Measurements from ENCODE around the gene L1TD1.
"Not testable (repeated sequence)": the region's sequence is repeated elsewhere in the genome, so short reads cannot be mapped to it uniquely, and the experiment has no call there.

Gene L1TD1

GRCh38 chr1:62198069-62198780 is 3.6 kb downstream of the L1TD1 start:
- DNase-seq (ENCODE audit: low spot score): no peak

GRCh38 chr1:62198781-62199125 is 4.1 kb downstream of the L1TD1 start:
- DNase-seq (ENCODE audit: low spot score): no peak

GRCh38 chr1:62207187-62207586 is 12.5 kb downstream of the L1TD1 start:
- no peak for DNase-seq (ENCODE audit: low spot score)

DNA sequence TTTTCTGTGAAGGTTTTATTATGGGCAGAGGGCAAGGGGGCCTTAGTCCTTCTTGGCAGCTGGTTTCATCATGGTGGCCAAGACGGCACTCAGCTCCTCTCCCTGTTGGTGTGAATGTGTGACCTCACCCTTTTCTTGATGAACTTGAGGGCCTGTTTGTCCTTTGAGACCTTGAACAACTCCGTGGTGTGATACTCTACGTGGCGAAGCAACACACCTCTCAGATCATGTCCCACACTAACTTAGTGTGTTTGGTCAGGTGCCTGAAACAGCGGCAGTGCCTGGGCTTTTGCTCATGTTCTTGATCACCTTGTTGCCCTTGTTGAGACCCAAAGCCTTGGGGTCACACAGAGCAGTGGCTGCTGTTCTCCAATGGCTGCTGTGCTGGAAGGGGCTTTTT is 13.4 kb downstream of the L1TD1 start:
- DNase-seq (ENCODE audit: low spot score): no peak

DNA sequence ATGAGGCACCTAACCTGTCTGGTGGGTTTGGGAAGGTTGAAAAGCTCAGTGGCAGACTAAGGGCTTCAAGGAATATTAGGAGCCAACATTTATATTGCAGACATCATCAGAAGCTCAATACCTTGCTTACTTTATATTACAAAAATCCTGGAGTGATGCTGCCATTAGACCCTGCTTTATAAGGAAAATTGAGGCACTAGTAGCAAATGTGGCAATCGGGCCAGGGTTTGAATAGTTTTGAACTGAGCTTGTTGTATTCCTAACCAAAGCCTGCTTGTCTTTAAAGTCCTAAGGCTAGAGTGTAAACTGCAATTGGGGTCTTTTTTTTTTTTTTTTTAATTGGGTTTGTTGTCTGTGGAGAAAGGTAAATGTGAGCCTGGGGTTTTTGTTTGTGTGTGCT is 14.3 kb downstream of the L1TD1 start:
- no peak for DNase-seq (ENCODE audit: low spot score)

- no peak for DNase-seq (ENCODE audit: low spot score)
Measured at GRCh38 chr1:62209931-62210595, 15.4 kb downstream of the L1TD1 start.

GRCh38 chr1:62210960-62211359 is 16.3 kb downstream of the L1TD1 start:
- no peak for DNase-seq (ENCODE audit: low spot score)

- DNase-seq (ENCODE audit: low spot score): no peak
Measured at GRCh38 chr1:62212411-62212810, 17.8 kb downstream of the L1TD1 start.

- DNase-seq (ENCODE audit: low spot score): no peak
Measured at GRCh38 chr1:62213075-62213914, 18.6 kb downstream of the L1TD1 start.

DNA sequence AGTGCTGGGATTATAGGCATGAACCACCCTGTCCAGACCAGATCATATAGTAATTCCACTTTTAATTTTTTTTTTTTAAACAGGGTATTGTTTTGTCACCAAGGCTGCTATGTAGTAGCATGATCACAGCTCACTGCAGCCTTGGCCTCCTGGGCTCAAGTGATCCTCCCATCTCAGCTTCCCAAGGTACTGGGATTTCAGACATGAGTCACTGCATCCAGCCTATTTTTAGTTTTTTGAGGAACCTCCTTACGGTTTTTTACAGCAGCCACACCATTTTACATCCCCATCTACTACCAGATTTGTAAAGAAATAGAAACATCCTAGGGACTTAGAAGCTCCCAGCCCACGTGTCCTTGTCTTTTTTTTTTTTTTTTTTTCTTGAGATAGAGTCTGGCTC is 24.0 kb downstream of the L1TD1 start:
- no peak for DNase-seq (ENCODE audit: low spot score)

- DNase-seq (ENCODE audit: low spot score): not testable (repeated sequence)
Measured at GRCh38 chr1:62220456-62220855, 25.8 kb downstream of the L1TD1 start.

GRCh38 chr1:62221171-62221570 is 26.5 kb downstream of the L1TD1 start:
- DNase-seq (ENCODE audit: low spot score): no peak

- no peak for DNase-seq (ENCODE audit: low spot score)
Measured at GRCh38 chr1:62222321-62222720, 27.7 kb downstream of the L1TD1 start.

DNA sequence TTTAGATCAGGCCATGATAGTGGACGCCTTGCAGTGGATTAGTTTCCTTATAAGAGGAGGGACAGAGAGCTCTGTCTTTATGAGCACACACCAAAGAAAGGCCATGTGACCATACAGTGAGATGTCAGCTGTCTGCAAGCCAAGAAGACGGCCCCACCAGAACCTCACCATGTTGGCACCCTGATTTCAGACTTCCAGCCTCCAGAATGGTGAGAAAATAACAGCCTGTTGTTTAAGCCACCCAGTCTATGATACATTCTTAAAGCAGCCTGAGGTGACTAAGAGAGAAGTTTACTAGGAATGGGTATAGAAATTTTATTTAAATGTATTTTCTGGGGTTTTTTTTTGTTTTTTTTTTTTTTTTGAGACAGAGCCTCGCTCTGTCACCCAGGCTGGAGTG is 29.5 kb downstream of the L1TD1 start:
- DNase-seq (ENCODE audit: low spot score): no peak

GRCh38 chr1:62227496-62227895 is 32.8 kb downstream of the L1TD1 start:
- no peak for DNase-seq (ENCODE audit: low spot score)

- no peak for DNase-seq (ENCODE audit: low spot score)
Measured at GRCh38 chr1:62228136-62228882, 33.7 kb downstream of the L1TD1 start.

GRCh38 chr1:62228883-62229187 is 34.2 kb downstream of the L1TD1 start:
- DNase-seq (ENCODE audit: low spot score): no peak

DNA sequence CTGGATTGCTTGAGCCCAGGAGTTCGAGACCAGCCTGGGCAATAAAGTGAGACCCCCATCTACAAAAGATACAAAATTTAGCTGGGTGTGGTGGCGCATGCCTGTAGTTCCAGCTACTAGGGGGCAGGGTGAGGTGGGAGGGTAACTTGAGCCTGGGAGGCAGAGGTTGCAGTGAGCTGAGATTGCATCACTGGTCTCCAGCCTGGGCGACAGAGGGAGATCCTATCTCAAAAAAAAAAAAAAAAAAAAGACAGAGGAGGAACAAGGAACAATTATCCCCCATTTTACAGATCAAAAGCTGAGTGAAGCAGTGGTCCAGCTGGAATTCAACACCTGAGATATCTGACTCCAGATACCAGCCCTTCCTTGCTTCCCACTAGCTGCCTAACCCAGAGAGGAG is 34.8 kb downstream of the L1TD1 start:
- DNase-seq (ENCODE audit: low spot score): no peak

GRCh38 chr1:62229932-62230331 is 35.3 kb downstream of the L1TD1 start:
- no peak for DNase-seq (ENCODE audit: low spot score)

GRCh38 chr1:62230718-62231117 is 36.1 kb downstream of the L1TD1 start:
- peak; percentile 89 for DNase-seq (ENCODE audit: low spot score)

GRCh38 chr1:62232871-62233278 is 38.2 kb downstream of the L1TD1 start:
- DNase-seq (ENCODE audit: low spot score): no peak

GRCh38 chr1:62233926-62234450 is 39.3 kb downstream of the L1TD1 start:
- no peak for DNase-seq (ENCODE audit: low spot score)
